Ureter (tissue), 1 donor: ENCODE data around the gene DNAJB14. TPM values are rescaled to one million over a fixed set of nuclear protein-coding genes. Genes with fewer than 3 reads are reported as not detected.
A peak's percentile ranks its signal among the peaks of the same experiment; 100 is the strongest.
"Not testable (repeated sequence)": the region's sequence is repeated elsewhere in the genome, so short reads cannot be mapped to it uniquely, and the experiment has no call there.

ENCODE experiments used
- DNase-seq: peaks from one replicate; pipeline ENCODE4 v3.0.0-alpha.2; 2020; ENCODE audit warnings: low spot score
- total RNA-seq: library from RNA; stranded (reverse); gene quantifications from one replicate; pipeline ENCODE4 v1.2.4, GENCODE V29; 2023
- donor health status: DM: yes; HTN: yes; CAD: no.

DNAJB14 gene
- 44.1 TPM for total RNA-seq

DNA sequence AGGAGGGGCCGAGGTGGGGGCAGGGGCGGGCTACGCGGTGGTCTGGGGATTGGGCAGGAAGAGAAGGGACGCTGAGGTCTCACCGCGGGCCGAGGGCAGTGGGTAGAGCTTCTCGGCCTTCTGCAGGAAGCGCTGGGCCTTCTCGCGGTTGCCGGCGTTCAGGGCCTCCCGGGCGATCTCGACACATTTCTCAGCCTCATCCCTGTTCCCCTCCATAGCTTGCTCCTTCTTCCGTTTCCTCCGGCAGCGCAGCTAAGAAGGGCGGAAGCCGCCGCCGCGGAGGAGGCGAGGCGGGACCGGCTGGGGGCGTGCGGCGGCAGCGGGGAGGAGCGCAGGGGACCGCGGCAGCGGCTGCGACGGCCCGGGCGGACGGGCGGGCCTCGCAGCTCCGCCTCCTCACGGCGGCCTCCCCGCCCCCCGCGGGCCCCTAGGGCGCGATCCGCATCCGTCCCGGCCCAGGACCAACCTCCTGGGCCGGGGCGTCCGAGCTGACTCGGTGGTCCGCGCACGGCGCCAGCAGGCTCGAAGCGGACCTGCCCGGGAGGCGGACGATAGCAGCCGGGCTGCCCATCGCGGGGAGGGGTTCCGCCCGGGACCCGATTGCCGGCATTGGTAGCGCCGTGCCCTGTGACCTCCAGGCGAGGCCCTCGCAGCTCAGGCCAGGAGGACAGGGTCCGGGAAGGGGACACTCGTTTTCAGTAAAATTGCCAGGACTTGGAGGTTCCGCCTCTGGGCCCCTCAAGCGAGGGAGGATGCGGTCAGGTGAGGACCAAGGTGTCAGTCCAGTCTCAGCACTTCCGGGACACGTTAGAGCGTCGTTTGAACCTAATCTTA, at the start of gene DNAJB14:
Gene DNAJB14, minus strand, starts transcription at position 263 of the 834 bp plus-strand sequence. Its CDS starts 47 bp downstream, at position 216.
- peak; percentile 85 for DNase-seq

- DNase-seq: no peak
Observed at GRCh38 chr4:99991741-99992140, 45.3 kb upstream of the DNAJB14 start.

DNA sequence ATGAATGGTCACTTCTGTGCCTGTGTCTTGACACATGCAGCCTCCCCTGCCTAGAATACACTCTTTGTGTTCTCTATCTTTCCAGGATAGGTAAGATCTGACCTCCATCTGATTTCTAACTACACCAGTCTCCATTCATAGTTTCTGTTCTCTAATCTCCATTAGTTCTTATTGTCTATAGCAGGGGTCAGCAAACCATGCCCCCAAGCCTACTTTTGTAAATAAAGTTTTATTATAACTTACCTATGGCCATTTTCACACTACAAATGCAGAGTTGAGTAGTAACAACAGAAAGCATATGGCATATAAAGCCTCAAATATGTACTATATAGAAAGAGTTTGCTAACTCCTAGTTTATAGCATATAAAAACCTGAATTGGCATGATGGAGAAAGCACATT, 41.3 kb upstream of the DNAJB14 start:
- no peak for DNase-seq

DNA sequence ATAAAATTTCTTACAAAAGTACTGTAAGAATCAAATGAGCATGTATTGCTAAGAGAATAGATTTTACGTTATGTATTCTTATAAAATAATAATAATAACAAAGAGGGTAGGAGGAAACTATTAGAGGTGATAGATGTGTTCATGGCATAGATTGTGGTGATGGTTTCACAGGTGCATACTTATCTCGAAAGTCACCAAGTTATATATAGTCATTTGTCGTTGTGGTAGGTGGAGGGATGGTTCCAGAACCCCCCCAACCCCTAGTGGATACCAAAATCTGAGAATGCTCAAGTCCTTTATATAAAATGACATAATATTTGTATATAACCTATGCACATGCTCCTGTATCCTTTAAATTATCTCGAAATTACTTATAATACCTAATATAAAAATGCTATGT, 40.4 kb upstream of the DNAJB14 start:
- DNase-seq: no peak

GRCh38 chr4:99983289-99983943, 37.0 kb upstream of the DNAJB14 start:
- no peak for DNase-seq

- DNase-seq: no peak
Observed at GRCh38 chr4:99979872-99980271, 33.5 kb upstream of the DNAJB14 start.

GRCh38 chr4:99971453-99972111, 25.2 kb upstream of the DNAJB14 start:
- no peak for DNase-seq

DNA sequence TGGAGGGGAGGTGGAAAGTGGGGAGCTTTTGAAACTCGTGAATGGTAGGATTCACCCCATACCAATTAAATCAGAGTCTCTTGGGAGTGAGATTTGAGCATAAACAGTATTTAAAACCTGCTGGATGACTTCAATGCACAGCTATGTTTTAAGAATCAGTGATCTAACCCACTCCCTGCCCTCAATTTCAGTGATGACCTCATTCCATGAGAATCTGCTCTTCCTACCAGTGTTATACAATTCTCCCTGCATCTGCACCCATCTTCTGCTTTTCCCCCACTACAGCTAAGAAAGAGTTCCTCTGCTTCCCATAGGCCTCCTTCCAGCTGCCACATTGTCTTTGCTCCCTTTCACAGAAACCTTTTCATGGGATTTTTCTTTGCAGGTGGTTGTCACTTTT, 21.9 kb upstream of the DNAJB14 start:
- no peak for DNase-seq

- DNase-seq: no peak
Observed at GRCh38 chr4:99966692-99967091, 20.3 kb upstream of the DNAJB14 start.

GRCh38 chr4:99965674-99966350, 19.4 kb upstream of the DNAJB14 start:
- no peak for DNase-seq

- DNase-seq: no peak
Observed at GRCh38 chr4:99965173-99965572, 18.8 kb upstream of the DNAJB14 start.

DNA sequence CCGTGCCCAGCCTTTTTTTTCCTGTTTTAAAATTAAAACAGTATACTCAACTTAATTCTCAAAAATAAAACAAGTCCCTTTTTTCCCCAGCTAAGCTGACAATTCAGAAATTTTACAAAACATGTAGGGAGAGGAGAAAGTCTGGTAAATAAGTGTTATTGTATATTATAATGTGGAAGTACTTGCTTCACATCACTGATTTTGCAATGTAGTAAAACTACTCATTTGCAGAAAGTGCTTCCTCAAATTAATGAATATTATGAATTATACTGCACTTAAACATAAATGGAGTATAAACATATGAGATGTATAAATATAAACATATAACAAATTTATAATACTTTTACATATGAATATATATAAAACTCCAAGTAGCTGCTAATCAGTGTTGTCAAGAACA, 15.3 kb upstream of the DNAJB14 start:
- DNase-seq: no peak

DNA sequence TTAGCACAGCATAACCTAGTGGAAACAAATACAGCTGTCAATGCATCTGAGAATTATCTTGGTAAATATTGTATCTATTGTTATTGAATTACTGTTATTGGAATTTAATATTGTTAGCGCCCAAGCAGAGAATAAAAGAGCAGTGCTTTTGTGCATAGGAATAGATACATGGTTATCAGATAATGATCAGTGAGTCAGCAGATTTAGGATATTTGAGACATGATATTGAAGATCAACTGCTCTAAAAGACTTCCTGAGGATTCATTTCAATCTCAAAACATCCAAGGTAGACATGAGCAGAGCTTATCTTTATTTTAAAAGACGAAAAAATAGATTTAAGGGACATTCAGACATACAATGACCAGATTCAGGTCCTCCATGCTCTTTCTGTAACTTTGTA, 14.2 kb upstream of the DNAJB14 start:
- no peak for DNase-seq

GRCh38 chr4:99958207-99958606, 11.8 kb upstream of the DNAJB14 start:
- DNase-seq: not testable (repeated sequence)

DNA sequence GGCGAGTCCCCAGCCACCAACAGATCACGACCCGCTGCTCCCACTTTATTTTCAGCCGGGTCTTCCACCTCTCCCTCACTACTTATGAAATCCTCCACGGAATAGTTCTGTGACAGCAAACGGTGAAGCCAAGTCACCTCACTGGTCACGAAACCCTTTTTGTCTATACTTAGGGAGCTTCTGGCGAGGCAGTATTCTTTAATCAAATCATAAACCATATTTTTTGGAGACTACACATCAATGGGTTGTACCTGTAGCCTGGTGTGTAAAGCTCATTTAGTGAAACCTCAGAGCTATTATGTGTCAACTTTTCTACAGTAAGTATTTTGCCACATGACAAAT, 4.5 kb upstream of the DNAJB14 start:
- DNase-seq: no peak

DNA sequence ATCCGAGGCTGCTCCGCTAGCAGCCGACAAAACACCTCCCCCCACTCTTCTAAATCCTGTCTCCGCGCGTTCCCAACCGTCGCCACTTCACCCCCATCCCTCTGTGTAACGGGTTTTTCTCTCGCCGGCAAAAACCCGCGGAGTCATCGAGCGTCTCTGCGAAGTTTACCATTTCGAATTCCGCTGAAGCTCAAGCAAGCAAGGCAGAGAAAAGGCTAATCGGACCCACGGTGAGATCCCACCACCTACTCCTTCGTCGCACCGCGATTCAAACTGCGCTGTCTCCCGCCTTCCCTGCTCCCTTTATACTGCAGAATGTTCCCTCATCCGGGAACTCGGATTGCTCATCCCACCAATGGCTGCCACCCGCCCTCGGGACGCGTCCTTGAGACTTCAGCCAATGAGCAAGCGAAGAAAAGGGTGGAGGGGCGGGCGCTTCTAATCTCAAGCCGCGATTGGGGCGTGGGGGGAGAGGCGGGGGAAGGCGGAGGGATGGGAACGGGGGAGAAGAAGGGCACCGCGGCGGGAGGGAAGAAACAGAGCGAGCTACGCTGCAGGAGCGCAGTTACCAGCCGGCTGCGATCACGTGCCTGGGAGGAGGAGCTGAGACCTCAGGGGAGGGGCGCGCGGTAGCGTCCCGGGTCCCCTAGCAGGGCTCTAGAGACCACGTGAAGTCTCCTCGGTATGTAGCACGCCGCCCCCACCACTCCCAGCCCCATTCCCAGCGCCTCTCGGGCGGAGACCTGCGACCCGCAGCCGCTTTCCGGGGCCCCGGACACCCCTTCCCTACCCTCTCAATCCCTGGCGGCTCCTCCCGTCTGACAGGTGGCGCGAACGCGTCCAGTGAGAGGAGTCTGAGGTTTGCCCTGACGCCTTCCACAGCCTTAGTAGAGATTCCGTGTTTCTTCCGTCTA, 3.8 kb upstream of the DNAJB14 start, which contains the start of gene H2AZ1:
Gene H2AZ1, minus strand, starts transcription at position 277 of the 914 bp plus-strand sequence. Its CDS starts 105 bp downstream, at position 172.
- DNase-seq: peak; percentile 100

- peak; percentile 94 for DNase-seq
Observed at GRCh38 chr4:99949034-99949998, 2.9 kb upstream of the DNAJB14 start.

GRCh38 chr4:99947608-99948007, 1.2 kb upstream of the DNAJB14 start:
- no peak for DNase-seq

- DNase-seq: no peak
Observed at GRCh38 chr4:99947190-99947578, 766 bp upstream of the DNAJB14 start.
